ENCODE results near the gene EPGN. TPM values are rescaled to one million over a fixed set of nuclear protein-coding genes. Genes with fewer than 3 reads are reported as not detected.

EPGN gene
- total RNA-seq = not detected in 2 replicates

GRCh38 chr4:74308215-74308614 is at the start of gene EPGN:
TSS of gene EPGN (plus strand) at chr4:74308470. CDS start at chr4:74308534, 64 bp downstream.

GRCh38 chr4:74364652-74365491 is 56.6 kb downstream of the EPGN start, which contains the start of gene EREG:
TSS of gene EREG (plus strand) at chr4:74365145. CDS start at chr4:74365309, 164 bp downstream.

Other genes with a start within 250 kb of the EPGN start
- gene CXCL2, start 209.3 kb upstream of the EPGN start, total RNA-seq = 10.7 and 12.0 TPM in 2 replicates
- 10.9 and 13.4 TPM in 2 replicates for gene MTHFD2L, start 150.4 kb upstream of the EPGN start, total RNA-seq
- gene EREG, start 56.7 kb downstream of the EPGN start, total RNA-seq = under 0.01 and 0.10 TPM in 2 replicates
- 0.74 and 0.87 TPM in 2 replicates for gene AREG, start 136.7 kb downstream of the EPGN start, total RNA-seq